Stimulated activated CD8-positive, alpha-beta memory T cell treated with anti-CD3 and anti-CD28 coated beads, Interleukin-12 subunit alpha, Interleukin-12 subunit beta, amount 100 ng/mL, for 4 hours (primary cell): ENCODE measurements around the gene NEK7.
"Not testable (repeated sequence)": the region's sequence is repeated elsewhere in the genome, so short reads cannot be mapped to it uniquely, and the experiment has no call there.

Experiments used
- DNase-seq: peaks from one replicate; pipeline ENCODE4 v3.0.0-alpha.2; 2020; ENCODE audit warnings: low read depth

NEK7 gene

GRCh38 chr1:198205016-198205684 is 48.4 kb downstream of the NEK7 start:
- DNase-seq: no peak

DNA sequence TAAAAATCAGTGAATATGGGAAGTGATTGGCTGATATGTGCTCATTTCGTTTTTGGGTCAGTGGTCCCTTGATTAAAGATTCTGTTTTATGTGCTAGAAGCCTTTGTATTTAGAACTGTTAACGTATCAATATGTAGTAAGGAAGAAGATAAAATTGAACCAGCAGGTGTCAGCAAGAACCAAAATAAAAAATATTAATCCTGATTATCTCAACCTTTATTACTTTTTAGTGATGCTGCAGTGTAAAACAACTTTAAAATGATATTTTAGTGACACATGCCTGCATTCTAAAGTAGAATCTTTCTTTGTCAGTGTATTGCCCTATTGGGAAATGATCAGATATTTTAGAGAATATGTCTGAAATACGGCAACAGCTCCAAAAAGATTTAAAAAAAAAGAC is 49.5 kb downstream of the NEK7 start:
- no peak for DNase-seq

GRCh38 chr1:198211696-198212095 is 54.9 kb downstream of the NEK7 start:
- DNase-seq: no peak

GRCh38 chr1:198212126-198212525 is 55.3 kb downstream of the NEK7 start:
- DNase-seq: no peak

DNA sequence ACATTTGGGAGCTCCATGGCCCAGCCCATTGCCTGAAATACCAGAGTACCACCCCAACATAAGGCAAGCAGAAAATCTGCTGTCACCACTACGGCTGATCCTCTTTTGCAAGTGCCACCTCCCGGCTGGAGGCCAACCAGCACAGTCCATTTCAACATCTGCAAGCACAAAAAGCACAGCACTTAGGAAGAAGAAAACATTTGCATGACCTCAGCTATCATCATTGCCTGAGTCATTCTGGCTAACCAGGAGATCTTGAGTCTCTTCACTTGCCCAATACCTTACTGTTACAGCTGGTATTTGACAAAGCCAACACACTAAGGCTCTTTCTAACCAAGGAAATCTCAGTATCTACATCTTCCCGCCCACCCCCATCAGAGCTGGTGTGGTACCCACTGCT is 55.9 kb downstream of the NEK7 start:
- no peak for DNase-seq

DNA sequence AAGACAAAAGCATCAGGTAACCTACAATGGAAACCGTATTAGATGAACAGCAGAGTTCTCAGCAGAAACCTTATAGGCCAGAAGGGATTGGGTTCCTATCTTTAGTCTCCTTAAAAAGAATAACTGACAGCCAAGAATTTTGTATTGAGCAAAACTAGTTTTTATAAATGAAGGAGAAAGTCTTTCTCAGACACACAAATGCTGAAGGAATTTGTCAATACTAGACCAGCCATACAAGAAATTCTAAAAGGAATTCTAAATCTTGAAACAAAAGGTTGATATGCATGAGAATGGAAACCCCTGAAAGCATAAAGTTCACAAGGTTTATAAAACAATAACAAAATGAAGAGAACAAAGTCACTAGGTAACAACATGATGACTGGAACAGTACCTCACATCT is 58.1 kb downstream of the NEK7 start:
- DNase-seq: no peak

DNA sequence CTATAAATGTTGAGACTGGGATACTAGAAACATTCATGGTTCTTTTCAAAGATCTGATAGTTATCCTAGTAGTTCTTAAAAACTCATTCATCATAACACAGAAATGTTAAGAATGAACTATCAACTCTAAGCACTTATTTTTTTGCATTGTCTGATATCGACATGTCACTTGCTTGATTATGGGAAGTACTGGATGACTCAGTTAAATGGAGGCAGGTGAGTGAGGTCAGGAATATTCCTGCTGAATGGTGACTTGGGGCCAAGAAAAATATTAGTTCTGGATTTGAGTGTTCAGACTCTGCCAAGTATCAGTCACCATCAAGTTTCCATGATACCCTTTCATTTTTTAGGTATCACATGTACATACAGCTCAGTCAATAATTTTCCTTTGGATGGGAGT is 63.6 kb downstream of the NEK7 start:
- DNase-seq: no peak

- not testable (repeated sequence) for DNase-seq
These were observed 70.2 kb downstream of the NEK7 start for GRCh38 chr1:198227010-198227409.

- DNase-seq: not testable (repeated sequence)
These were observed 70.7 kb downstream of the NEK7 start for GRCh38 chr1:198227454-198227853.

DNA sequence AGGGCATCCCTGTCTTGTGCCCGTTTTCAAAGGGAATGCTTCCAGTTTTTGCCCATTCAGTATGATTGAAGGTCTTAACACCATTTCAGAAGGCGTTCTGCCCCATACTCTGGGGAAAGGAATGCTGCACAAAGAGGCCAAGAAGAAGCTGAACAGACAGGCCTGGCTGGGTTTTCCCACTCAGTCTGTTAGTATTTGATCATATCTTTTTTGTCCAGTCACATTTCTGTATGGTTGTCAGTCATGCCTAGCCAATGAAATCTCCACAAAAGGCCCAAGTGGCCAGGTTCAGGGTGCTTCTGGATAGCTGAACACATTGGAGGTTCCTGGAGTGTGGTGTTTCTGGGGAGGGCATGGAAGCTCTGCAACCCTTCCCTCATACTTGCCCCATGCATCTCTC is 72.1 kb downstream of the NEK7 start:
- no peak for DNase-seq

- DNase-seq: no peak
These were observed 75.0 kb downstream of the NEK7 start for GRCh38 chr1:198231779-198232178.

DNA sequence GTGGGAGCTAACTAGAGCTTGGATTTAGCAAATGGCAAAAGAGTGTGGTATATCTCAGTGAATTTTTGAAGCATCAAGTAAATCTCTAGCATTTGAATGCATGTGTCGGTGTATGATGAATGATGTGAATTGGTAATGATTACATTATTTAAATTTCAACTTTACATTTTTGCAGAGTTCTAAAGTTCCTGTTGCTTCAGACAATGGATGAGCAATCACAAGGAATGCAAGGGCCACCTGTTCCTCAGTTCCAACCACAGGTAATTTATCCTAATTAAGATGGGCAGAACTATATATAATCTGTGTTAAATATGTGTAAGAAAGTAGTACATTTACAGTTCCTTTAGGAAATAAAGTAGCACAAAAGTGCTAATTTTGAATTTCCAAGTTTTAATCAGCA is 75.6 kb downstream of the NEK7 start:
- no peak for DNase-seq

- DNase-seq: no peak
These were observed 76.3 kb downstream of the NEK7 start for GRCh38 chr1:198232940-198233675.

GRCh38 chr1:198234520-198235251 is 77.9 kb downstream of the NEK7 start:
- no peak for DNase-seq

DNA sequence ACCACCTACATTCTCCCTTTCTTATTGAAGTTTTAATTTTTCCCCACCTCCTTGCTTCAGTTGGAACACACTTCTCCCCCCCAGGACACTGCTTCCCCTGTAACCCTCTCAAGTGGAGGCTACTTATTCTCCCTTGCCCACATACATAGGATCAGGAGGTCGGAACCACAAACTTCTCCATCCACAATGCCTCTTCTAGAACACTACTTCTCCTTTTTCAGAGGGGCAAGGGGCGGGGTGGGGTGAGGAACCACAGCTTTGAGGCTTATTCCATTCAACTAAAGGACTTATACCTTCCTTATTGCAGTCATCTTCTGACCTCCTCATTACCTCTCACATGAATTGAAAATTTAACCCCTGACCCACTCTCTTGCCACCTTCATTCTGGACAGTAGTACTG is 81.3 kb downstream of the NEK7 start:
- no peak for DNase-seq

GRCh38 chr1:198241553-198241952 is 84.8 kb downstream of the NEK7 start:
- DNase-seq: no peak

DNA sequence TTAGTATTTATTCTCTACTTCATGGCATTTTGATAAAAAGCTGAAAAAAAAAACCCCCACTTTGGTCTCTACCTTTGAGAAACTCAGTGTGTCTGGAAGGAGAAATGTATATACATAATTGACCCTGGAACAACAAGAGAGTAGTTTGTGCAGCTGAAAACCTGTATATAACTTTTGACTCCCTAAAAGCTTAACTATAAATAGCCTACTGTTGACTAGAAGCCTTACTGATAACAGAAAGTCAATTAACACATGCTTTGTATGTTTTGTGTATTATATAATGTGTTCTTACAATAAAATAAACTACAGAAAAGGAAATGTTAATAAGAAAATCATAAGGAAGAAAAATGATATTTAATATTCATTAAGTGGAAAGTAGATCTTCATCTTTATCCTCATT is 88.0 kb downstream of the NEK7 start:
- no peak for DNase-seq

DNA sequence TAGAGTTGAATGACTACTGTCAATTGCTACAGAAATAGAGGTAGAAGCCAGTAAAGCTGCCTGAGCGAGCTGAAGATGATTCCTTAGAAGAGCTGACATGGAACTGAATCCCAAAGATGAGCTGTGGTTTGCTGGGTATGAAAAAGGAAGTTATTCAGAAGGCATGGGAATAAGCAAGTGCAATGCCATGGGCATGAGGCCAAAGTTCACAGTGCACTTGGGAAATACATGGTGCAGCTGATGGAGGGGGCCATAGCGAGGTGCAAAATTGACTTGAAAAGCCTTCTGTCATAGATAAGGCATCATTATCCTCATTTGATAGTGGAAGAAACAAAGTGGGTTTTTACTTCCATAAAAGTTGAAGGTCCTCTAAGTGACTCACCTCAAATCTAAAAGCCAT is 88.6 kb downstream of the NEK7 start:
- DNase-seq: no peak

GRCh38 chr1:198246337-198246736 is 89.5 kb downstream of the NEK7 start:
- DNase-seq: no peak

GRCh38 chr1:198253259-198253658 is 96.5 kb downstream of the NEK7 start:
- DNase-seq: no peak

DNA sequence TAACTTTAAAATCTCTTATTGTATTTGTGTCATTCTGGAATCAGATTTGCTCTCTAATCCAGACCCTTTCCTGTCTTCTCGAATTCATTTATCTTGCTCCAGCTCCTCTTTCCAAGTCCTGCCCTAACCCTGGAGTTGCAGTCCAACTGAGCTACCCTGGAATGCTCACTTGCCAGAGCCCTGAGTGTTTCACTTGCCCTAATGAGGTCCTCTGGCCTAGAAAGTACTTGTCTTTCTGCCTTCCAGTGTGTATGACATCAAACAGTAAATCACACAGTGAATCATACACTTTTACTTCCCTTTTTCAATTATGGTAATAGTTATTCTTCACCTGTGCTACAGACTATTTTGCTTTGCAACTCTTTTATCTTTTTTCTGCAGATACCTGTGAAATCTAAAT is 96.9 kb downstream of the NEK7 start:
- DNase-seq: no peak

DNA sequence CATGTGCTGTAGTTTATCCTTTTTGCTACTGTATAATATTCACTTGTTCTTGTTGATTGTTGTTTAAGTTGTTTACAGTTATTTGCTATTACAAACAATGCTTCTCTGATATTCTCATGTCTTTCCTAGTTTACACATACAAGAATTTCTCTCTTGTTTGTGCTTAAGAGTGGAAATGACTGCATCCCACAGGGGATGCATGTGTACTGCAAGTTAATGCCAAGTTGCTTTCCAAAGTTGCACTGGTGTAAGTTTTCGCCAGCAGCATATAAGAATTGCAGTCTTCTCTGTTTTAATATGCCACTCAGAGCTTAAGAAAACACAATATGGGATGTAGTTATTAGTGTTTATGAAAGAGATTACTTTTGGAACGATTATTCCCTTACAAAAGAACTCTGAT is 97.7 kb downstream of the NEK7 start:
- no peak for DNase-seq

GRCh38 chr1:198254948-198255347 is 98.2 kb downstream of the NEK7 start:
- DNase-seq: no peak
